Gastroesophageal sphincter (tissue), 4 donors: ENCODE measurements around the gene CAMK1D. TPM values are rescaled to one million over a fixed set of nuclear protein-coding genes. Genes with fewer than 3 reads are reported as not detected.

ENCODE experiments used
- ATAC-seq: fragments of 150-250 bp; one replicate; pipeline ENCODE4 v1.9.1; 2016; ENCODE audit warnings: mild to moderate bottlenecking, moderate library complexity
- H3K27ac ChIP-seq, 4 donors: fragments of 200-600 bp; sonication (generic) in 3 of 4; 1 replicate in 3 of 4; 2 replicates in 1 of 4; pipeline ENCODE4 v1.5.1; 2016 to 2019
- H3K27me3 ChIP-seq: fragments of 200-600 bp; sonication (generic); one replicate; pipeline ENCODE4 v1.5.1; 2019
- H3K36me3 ChIP-seq, 2 donors: fragments of 200-600 bp; sonication (generic); one replicate each; pipeline ENCODE4 v1.5.1; 2019; ENCODE audit warnings: control low read depth in 1 of 2
- H3K4me1 ChIP-seq, 3 donors: fragments of 200-600 bp; sonication (generic); 1 replicate in 2 of 3; 2 replicates in 1 of 3; pipeline ENCODE4 v1.5.1; 2016 to 2019; ENCODE audit warnings: control low read depth in 2 of 3
- H3K4me3 ChIP-seq, 2 donors: fragments of 200-600 bp; sonication (generic); one replicate each; pipeline ENCODE4 v1.5.1; 2019; ENCODE audit warnings: mild to moderate bottlenecking in 1 of 2, moderate library complexity in 1 of 2
- H3K9me3 ChIP-seq, 3 donors: fragments of 200-600 bp; sonication (generic); one replicate each; pipeline ENCODE4 v1.5.1; 2017 to 2019; ENCODE audit warnings: control low read depth in 2 of 3
- EP300 ChIP-seq: sonication (generic); formaldehyde crosslinking; IDR thresholded peaks from one replicate; pipeline ENCODE4 v1.6.1; 2017; ENCODE audit warnings: antibody characterized with exemption, mild to moderate bottlenecking
- POLR2A ChIP-seq, 2 donors: fragments of 450-650 bp; IDR thresholded peaks; one replicate each; pipeline ENCODE4 v1.6.1; 2017; ENCODE audit warnings: antibody characterized with exemption in 2 of 2, mild to moderate bottlenecking in 2 of 2, moderate library complexity in 1 of 2
- POLR2AphosphoS5 ChIP-seq: sonication (generic); formaldehyde crosslinking; IDR thresholded peaks from one replicate; pipeline ENCODE4 v1.6.1; 2017; ENCODE audit warnings: antibody characterized with exemption
- WGBS, 2 donors: methylation state at CpG; one replicate each; pipeline ENCODE4 v1.1.5; 2018; ENCODE audit warnings: low coverage in 1 of 2; 5-methylcytosine and 5-hydroxymethylcytosine counted together
- total RNA-seq, 4 donors: library from RNA; depleted of rRNA; stranded (reverse); fragments of >200 nt; gene quantifications; one replicate each; pipeline ENCODE4 v1.1.0, GENCODE V29; 2016
- TF ChIP-seq, protein P1 (sequence below), 4 experiments: fragments of 200-600 bp in 2 of 4; fragments of 450-650 bp in 2 of 4; sonication (generic) in 1 of 4; IDR thresholded peaks; one replicate each; pipeline ENCODE4 v1.5.1; 2017 to 2019; ENCODE audit warnings: antibody characterized with exemption in 4 of 4, mild to moderate bottlenecking in 2 of 4, moderate library complexity in 2 of 4

The CAMK1D gene
- total RNA-seq, 4 donors from 2014 or later, result 11.6 to 18.3 (median 15.3) TPM

- no peaks in the 10 kb centered on the region for H3K27me3 ChIP-seq
- peak overlapping the region in 1 of 4 donors; percentile 2 for H3K27ac ChIP-seq
- no peaks in the 10 kb centered on the region for H3K36me3 ChIP-seq
- no peaks in the 10 kb centered on the region for H3K9me3 ChIP-seq
- TF ChIP-seq, protein P1, sequence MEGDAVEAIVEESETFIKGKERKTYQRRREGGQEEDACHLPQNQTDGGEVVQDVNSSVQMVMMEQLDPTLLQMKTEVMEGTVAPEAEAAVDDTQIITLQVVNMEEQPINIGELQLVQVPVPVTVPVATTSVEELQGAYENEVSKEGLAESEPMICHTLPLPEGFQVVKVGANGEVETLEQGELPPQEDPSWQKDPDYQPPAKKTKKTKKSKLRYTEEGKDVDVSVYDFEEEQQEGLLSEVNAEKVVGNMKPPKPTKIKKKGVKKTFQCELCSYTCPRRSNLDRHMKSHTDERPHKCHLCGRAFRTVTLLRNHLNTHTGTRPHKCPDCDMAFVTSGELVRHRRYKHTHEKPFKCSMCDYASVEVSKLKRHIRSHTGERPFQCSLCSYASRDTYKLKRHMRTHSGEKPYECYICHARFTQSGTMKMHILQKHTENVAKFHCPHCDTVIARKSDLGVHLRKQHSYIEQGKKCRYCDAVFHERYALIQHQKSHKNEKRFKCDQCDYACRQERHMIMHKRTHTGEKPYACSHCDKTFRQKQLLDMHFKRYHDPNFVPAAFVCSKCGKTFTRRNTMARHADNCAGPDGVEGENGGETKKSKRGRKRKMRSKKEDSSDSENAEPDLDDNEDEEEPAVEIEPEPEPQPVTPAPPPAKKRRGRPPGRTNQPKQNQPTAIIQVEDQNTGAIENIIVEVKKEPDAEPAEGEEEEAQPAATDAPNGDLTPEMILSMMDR (IDR thresholded peaks at IDR 0.05), result no peak
- TF ChIP-seq EP300, result no peak
- TF ChIP-seq POLR2A (IDR thresholded peaks at IDR 0.05), result no peak
- TF ChIP-seq POLR2AphosphoS5, result no peak
- 45 to 63% methylated on average over 4 to 6 of the region's 7 CpGs for WGBS, 2 donors
- no peak overlapping the region for H3K4me3 ChIP-seq
- ATAC-seq, result peak; percentile 64
- peaks cover 0 to 44% (median 8%) of the 10 kb centered on the region in 3 donors for H3K4me1 ChIP-seq
These were observed 150.0 kb downstream of the CAMK1D start for GRCh38 chr10:12499076-12499986.

DNA sequence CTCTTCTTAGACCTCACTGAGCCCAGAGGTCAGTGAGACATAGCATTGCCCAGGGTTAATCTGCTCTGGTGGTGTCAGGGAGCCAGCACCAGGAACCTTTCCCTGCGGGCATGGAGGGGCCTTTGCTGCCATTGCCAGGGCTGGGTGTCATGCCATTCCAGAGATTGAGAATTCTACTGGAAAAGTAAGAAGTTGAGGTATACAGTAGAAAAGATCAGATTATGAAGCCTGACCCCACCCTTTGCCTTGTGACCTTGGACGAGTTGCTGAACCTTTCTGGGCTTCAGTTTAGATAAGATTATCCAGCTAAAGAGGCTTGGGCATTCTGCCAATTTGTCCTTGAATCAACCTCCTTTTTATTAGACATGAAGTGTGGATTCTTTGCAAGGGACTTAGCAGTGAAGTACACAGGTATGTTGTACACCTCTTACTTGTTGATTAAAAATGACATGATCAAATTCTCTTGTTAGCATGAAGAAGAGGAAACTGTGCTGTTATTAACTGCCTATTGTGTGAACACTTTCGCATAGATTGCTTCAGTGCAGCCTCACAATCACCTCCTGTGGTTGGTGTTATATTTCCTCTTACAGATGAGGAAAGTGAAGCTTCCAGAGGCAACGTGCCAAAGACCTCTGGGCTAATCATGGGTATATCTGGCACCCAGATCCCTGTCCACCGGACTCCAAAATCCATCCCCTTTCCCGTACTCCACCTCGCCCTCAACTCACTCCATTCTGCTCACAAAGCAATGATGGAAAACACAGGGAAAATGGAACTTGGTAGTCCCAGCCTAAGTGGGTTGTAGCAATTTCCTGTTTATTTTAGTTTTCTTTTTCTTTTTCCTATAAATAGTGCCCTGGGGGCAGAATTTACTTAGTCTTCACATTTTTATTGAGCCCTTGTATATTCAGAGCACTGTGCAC lies 151.3 kb downstream of the CAMK1D start:
- no peaks in the 10 kb centered on the region for H3K27me3 ChIP-seq
- H3K9me3 ChIP-seq, result no peaks in the 10 kb centered on the region
- TF ChIP-seq POLR2AphosphoS5 (no peak), EP300 (no peak), POLR2A (IDR thresholded peaks at IDR 0.05) (no peak)
- TF ChIP-seq, protein P1 (IDR thresholded peaks at IDR 0.05), result no peak
- H3K27ac ChIP-seq, result no peak overlapping the region
- H3K4me3 ChIP-seq, result no peak overlapping the region
- no peak for ATAC-seq
- no peaks in the 10 kb centered on the region for H3K36me3 ChIP-seq
- peaks cover 0 to 44% (median 8%) of the 10 kb centered on the region in 3 donors for H3K4me1 ChIP-seq
- WGBS, 2 donors, result 45 to 48% methylated on average over 6 of the region's 7 CpGs

DNA sequence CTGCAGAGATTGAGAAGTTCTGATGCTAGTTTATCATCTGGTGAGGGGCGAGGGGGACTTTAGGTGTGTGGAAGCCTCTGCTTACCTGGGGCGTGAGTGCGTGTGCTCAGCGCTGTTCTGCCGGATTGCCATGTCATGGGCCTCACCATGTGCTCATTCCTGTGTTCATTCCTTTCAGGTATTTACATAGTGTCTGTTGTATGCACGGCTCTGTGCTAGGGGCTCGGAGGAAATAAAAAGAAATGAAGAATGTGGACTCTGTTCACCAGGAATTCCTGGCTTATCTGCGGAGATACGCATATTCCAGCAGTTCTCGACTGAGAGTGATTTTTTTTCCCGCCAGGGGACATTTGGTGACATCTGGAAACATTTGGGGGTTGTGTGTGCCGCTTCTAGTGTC lies 152.0 kb downstream of the CAMK1D start:
- WGBS, 2 donors, result 80 to 100% methylated on average over 1 to 10 of the region's 12 CpGs
- TF ChIP-seq EP300 (no peak), POLR2AphosphoS5 (no peak), POLR2A (IDR thresholded peaks at IDR 0.05) (no peak)
- TF ChIP-seq, protein P1 (IDR thresholded peaks at IDR 0.05), result no peak
- peaks cover 0 to 44% (median 8%) of the 10 kb centered on the region in 3 donors for H3K4me1 ChIP-seq
- no peak overlapping the region for H3K4me3 ChIP-seq
- ATAC-seq, result no peak
- H3K36me3 ChIP-seq, result no peaks in the 10 kb centered on the region
- H3K9me3 ChIP-seq, result no peaks in the 10 kb centered on the region
- no peak overlapping the region for H3K27ac ChIP-seq
- no peaks in the 10 kb centered on the region for H3K27me3 ChIP-seq

DNA sequence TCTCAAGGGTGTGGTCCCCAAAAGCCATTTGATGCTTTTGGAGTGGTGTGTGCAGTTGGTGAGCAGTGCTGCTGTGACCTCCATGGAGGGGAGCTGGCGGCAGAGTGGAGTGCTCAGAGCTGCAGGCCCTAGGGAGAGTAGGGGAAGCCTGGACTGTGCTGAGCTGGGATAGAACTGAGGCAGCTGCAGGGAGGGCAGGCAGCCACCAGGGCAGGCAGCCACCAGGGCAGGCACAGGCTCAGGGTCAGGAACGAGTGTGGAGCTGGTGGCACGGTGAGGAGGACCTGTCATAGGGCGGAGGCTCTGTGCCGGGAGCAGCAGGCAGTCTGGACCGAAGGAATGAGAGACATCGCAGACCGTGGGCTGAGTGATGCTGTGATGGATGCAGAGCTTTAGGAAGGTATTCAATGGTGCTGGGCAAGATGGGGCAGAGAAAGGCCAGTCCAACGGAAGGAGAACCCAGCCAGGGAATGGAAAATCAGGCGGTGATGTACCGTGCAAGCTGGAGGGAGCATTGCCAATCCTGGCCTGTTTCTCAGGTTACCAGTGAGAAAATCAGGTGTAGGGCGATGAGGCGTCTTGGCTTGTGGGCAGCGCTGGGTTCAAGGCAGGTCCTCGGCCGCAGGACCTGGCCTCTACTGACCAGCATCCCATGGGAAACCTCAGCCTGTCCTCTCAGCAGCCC lies 152.6 kb downstream of the CAMK1D start:
- no peak for ATAC-seq
- Histone ChIP-seq H3K9me3 (no peaks in the 10 kb centered on the region), H3K4me3 (no peak overlapping the region), H3K4me1 (peaks cover 0 to 44% (median 8%) of the 10 kb centered on the region in 3 donors), H3K27ac (no peak overlapping the region), H3K36me3 (no peaks in the 10 kb centered on the region), H3K27me3 (no peaks in the 10 kb centered on the region)
- 87 to 91% methylated on average over 7 to 12 of the region's 16 CpGs for WGBS, 2 donors
- TF ChIP-seq EP300, result no peak
- no peak for TF ChIP-seq POLR2A (IDR thresholded peaks at IDR 0.05)
- TF ChIP-seq, protein P1 (IDR thresholded peaks at IDR 0.05), result no peak
- TF ChIP-seq POLR2AphosphoS5, result no peak
